Measurements from ENCODE around the gene CLCA4. TPM values are rescaled to one million over a fixed set of nuclear protein-coding genes. Genes with fewer than 3 reads are reported as not detected.

Gene CLCA4
- not detected in 2 replicates for total RNA-seq

GRCh38 chr1:86546787-86547221, at the start of gene CLCA4:
Gene CLCA4, plus strand, starts transcription at chr1:86547078. Its CDS starts 42 bp downstream, at chr1:86547120.

Other genes with a start within 250 kb of the CLCA4 start
- gene ODF2L, start 150.8 kb upstream of the CLCA4 start, total RNA-seq = 47.4 and 90.2 TPM in 2 replicates
- 0.10 and 0.65 TPM in 2 replicates for gene CLCA2, start 122.9 kb upstream of the CLCA4 start, total RNA-seq
- gene CLCA1, start 78.2 kb upstream of the CLCA4 start, total RNA-seq = not detected in 2 replicates
- gene SH3GLB1, start 157.5 kb downstream of the CLCA4 start, total RNA-seq = 68.3 and 90.8 TPM in 2 replicates